Stimulated activated naive CD4-positive, alpha-beta T cell treated with Interleukin-2 at 50 U/mL for 16 hours (primary cell): Measurements from ENCODE around the gene FXYD7.
"Not testable (repeated sequence)": the region's sequence is repeated elsewhere in the genome, so short reads cannot be mapped to it uniquely, and the experiment has no call there.

Experiments
- DNase-seq: peaks from one replicate; lab custom pipeline; 2025; lab: John Stamatoyannopoulos, UW

The FXYD7 gene

GRCh38 chr19:35165200-35166058 lies 22.4 kb downstream of the FXYD7 start:
- no peak for DNase-seq

DNA sequence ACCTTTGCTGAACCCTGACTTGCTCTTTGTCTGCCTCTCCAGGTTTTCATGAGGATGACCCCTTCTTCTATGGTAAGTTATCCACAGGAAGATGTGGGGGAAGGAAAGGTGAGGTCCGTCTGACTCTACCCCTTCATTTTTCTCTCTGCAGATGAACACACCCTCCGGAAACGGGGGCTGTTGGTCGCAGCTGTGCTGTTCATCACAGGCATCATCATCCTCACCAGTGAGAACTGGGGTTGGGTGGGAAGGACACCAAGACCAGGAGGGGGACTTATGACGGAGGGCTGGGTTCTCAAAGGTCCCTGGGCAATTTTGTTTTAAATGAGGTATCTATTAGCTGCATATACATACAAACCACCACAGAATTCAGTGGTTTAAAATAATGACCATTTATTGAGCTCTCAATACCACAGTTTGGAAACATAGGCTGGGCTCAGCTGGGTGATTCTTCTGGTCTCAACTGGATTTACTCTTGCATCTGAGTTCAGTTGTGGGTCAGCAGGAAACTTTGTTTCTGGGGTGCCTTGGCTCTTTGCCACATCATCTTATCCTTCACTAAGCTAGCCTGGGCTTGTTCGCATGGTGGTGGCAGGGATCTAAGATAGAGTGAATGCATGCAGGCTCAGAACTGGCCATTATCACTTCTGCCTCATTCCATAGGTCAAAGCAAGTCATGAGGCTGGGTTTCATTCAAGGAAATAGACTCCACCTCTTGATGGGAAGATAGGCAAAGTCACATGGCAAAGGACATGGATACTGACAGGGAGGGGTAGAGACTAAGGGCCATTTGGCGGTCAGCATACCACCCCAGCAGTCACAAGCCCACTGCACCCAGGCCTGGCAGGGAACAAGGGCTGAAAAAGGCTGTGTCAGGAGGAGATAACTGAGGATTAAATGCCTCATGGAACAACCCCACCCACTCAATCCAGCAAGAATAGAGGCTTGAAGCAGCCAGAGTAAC lies 23.3 kb downstream of the FXYD7 start:
- no peak for DNase-seq

- no peak for DNase-seq
Observed at GRCh38 chr19:35167251-35168119, 24.4 kb downstream of the FXYD7 start.

- no peak for DNase-seq
Observed at GRCh38 chr19:35168196-35168595, 25.1 kb downstream of the FXYD7 start.

DNA sequence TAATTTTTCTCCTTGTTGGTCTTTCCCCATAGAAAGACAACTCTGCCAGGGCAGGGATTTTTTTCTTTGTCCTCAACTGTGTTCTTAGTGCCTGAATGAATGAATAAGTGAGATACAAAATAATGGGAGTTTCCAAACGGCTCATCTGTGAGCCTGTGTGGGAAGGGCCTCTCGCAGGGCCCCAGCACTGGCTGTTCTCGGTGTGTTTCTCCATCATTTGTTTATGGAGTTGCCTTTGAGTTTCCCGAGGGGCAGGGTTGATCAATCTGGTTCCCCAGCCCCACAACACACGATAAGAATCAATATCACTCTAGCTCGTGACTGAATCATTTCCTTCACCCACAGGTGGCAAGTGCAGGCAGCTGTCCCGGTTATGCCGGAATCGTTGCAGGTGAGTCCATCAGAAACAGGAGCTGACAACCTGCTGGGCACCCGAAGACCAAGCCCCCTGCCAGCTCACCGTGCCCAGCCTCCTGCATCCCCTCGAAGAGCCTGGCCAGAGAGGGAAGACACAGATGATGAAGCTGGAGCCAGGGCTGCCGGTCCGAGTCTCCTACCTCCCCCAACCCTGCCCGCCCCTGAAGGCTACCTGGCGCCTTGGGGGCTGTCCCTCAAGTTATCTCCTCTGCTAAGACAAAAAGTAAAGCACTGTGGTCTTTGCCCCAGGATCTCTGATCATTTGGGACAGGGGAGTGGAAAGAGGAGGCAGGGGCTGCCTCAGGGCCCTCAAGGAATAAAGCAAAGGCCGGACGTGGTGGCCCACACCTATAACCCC lies 26.4 kb downstream of the FXYD7 start:
- DNase-seq = peak; percentile 31

DNA sequence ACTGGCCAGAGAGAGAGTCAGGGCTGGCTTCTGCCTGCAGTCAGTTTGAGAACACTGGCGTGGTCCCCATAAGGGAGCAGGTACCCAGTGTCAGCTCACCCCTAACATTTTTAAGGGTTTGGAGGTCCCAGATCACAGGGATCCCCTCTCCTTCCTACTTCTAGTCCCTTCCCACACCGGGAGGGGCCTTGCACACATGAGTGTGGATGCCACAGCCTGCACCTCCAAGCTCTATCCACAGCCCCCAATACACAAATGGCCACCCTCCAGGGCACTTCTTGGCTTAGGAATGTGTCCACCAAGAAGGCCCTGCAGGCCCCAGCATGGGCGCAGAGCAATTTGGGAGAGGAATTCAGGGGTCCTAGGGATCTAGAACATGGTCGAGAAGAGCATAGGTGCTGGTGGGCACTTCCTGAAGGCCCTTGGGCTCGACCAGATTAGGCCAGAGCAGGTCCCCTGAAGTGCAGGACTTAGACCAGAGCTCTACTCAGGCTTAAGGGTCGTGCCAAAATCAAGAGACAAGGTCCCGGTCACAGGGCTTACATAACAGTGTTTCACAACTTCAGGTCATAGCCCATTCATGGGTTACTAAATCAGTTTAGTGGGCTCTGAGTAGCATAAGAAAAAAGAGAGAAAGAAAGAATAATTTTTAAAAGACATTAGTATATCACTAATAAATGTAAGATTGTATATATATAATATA lies 27.5 kb downstream of the FXYD7 start:
- DNase-seq = no peak

GRCh38 chr19:35171730-35172129 lies 28.7 kb downstream of the FXYD7 start:
- no peak for DNase-seq

DNA sequence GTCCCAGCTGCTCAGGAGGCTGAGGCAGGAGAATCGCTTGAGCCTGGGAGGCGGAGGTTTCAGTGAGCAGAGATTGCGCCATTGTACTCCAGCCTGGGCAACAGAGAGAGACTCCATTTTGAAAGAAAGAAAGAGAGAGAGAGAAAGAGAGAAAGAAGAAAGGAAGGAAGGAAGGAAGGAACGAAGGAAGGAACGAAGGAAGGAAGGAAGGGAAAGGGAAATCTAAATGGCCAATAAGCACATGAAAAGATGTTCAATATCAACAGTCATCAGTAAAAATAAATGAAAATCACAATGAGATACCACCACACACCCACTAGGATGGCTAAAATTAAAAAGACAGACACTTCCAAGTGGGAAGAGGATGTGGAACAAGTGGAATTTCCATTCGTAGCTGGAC lies 31.2 kb downstream of the FXYD7 start:
- DNase-seq = no peak

DNA sequence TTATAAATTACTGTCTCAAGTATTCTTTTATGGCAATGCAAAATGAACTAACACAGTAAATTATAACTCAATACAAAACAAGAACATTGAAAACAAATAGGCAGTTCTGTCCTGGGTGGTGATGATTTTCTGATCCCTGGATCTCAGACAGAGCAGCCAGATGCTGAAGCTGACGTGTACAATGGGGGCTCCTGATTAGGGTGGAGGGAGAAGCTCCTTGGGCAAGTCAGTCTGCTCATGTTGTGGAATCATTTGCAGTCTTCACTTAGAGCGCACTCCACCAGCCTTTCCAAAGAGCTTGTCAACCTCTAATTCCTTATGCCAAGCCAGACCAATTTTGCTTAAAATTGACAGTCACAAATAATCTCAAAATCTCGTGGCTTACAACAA lies 33.1 kb downstream of the FXYD7 start:
- no peak for DNase-seq

GRCh38 chr19:35177377-35178274 lies 34.6 kb downstream of the FXYD7 start:
- no peak for DNase-seq

- DNase-seq = no peak
Observed at GRCh38 chr19:35178701-35179100, 35.6 kb downstream of the FXYD7 start.

GRCh38 chr19:35179830-35180229 lies 36.8 kb downstream of the FXYD7 start:
- no peak for DNase-seq

DNA sequence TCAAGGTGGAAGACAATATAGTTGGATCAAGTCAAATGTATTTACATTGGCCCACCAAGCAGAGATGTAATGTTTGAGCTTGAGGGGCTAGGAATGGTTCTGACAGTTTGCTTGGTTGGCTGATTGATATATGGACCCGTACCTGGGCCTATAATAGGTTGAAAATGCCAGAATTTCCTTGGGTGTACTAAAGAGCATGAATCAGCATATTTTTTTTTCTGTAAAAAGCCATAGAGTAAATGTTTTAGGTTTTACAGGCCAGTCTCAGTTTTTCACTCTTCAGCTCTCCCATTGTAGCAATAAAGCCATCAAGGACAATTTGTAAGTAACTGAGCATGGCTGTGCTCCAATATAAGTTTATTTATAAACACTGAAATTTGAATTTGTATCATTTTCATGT lies 38.3 kb downstream of the FXYD7 start:
- no peak for DNase-seq

DNA sequence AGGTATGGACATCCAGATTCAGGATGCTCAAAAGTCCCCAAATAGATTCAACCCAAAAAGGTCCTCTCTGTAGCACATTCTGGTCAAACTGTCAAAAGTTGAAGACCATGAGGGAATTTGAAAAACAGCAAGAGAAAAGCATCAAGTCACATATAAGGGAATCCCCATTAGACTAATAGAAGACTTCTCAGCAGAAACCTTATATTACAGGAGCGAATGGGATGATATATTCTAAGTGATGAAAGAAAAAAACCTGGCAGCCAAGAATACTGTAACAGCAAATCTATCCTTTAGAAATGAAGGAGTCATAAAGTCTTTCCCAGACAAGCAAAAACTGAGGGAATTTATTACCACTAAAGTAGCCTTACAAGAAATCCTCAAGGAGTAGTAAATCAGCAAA lies 41.2 kb downstream of the FXYD7 start:
- no peak for DNase-seq

DNA sequence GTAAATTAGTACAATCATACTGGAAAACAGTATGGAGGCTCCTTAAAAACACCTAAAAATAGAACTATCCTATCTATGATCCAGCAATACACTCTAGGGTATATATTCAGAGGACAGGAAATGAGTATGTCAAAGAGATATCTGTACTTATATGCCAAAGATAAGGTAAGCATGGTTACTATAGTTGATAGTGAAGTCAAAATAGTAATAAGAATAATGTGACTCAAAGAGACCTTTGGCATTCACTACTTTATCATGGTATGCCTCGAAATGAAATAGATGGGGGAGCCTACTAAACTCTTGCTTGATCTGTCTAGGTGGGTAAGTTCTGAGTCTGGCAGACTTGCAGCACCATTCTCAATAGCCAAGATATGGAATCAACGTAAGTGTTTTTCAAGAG lies 41.8 kb downstream of the FXYD7 start:
- DNase-seq = no peak

DNA sequence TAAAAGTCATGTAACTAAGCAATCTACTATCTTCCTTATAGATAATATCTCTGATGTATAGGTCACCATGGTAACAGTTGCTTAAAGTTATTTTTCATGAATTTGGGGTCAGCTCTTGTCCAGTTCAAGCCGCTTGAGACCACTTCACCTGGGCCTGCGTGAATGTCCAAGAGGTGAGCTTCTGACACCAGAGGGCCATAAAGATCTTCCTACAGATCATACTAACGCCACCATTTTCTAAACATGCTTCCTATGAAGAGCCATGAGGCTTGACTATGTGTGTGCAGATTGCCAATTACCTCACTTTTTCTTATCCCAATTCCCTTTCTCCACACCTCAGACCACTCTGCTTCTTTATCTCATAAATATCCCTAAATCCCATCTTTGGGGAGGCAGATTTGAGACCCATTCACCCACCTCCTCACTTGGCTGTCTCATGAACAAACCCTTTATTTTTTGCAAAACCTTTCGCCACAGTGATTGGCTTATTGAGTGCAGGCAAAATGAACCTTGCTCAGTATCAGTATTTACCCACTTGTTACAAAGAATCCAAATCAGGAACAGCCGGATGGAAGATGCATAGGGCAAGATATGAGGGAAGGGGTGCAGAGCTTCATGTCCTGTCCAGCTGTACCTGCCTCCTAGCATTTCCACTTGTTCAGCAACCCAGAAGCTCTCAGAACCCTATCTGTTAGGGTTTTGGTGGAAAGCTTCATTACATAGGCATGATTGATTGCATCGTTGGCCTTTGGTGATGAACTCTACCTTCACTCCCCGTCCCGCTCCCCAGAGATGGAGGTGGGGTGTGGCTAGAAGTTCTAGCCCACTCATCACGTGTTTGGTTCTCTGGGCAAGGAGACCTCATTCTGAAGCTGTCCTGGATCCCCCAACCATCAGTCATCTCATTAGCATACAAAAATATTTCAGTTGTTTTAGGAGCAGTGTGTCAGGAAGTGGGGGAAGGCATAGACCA lies 51.2 kb downstream of the FXYD7 start:
- DNase-seq = no peak

DNA sequence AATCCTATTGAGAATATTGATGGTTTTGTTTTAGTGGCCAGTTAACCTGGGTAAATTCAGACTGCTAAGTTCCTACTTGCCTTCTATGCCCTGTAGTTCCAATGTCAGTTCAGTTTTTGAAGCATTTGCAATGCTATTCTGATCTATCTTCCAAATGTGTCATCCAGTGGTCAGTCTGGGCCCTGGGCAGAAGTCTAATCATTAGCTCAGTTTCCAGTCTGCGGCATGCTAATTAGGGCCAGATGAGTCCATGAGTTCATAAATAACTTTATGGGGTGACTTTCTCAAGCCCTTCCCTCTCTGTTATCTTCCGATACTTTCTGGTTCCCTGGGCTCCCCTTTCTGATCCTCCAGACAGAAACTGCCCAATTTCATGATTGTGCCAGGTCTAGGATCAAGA lies 52.8 kb downstream of the FXYD7 start:
- DNase-seq = no peak

DNA sequence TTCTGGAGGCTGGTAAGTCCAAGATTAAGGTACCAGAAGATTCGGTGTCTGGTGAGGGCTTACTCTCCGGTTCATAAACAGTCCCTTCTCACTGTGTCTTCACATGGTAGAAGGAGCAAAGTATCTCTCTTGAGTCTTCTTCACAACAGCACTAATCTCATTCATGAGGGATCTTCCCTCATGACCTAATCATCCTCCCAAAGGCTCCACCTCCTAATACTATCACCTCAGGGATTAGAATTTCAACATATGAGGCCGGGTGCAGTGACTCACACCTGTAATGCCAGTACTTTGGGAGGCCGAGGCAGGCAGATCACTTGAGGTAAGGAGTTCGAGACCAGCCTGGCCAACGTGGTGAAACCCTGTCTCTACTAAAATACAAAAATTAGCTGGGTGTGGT lies 53.8 kb downstream of the FXYD7 start:
- DNase-seq = not testable (repeated sequence)
